WTC11 (cell line): ENCODE results near the gene PROCA1. TPM values are rescaled to one million over a fixed set of nuclear protein-coding genes. Genes with fewer than 3 reads are reported as not detected.

ENCODE experiments used
- ELF4 ChIP-seq: sonication (generic); formaldehyde crosslinking; IDR thresholded peaks from 2 replicates; pipeline ENCODE4 v1.8.1; 2022; ENCODE audit warnings: low read depth, mild to moderate bottlenecking, moderate library complexity, missing genetic modification reagents
- ESRRA ChIP-seq: sonication (generic); formaldehyde crosslinking; IDR thresholded peaks from 2 replicates; pipeline ENCODE4 v1.8.1; 2022; ENCODE audit warnings: mild to moderate bottlenecking, missing genetic modification reagents, borderline replicate concordance
- FOXK1 ChIP-seq: sonication (generic); formaldehyde crosslinking; IDR thresholded peaks from 2 replicates; pipeline ENCODE4 v1.8.0; 2022; ENCODE audit warnings: mild to moderate bottlenecking, moderate library complexity, missing genetic modification reagents
- HMGA2 ChIP-seq: fragments of 250-450 bp; sonication (Bioruptor Pico); IDR thresholded peaks from 2 replicates; pipeline ENCODE4 v1.4.0; 2021; ENCODE audit warnings: mild to moderate bottlenecking, moderate library complexity
- IRF2 ChIP-seq: sonication (generic); formaldehyde crosslinking; IDR thresholded peaks from 2 replicates; pipeline ENCODE4 v1.8.0; 2022; ENCODE audit warnings: low read depth, missing genetic modification reagents, borderline replicate concordance
- NR1H2 ChIP-seq: sonication (generic); formaldehyde crosslinking; IDR thresholded peaks from 2 replicates; pipeline ENCODE4 v1.9.0; 2021; ENCODE audit warnings: mild to moderate bottlenecking, moderate library complexity, missing genetic modification reagents
- PRDM15 ChIP-seq: sonication (generic); formaldehyde crosslinking; IDR thresholded peaks from 2 replicates; pipeline ENCODE4 v1.8.0; 2022; ENCODE audit warnings: missing genetic modification reagents
- RELA ChIP-seq: sonication (generic); formaldehyde crosslinking; IDR thresholded peaks from 2 replicates; pipeline ENCODE4 v1.8.1; 2022; ENCODE audit warnings: missing genetic modification reagents, mild to moderate bottlenecking, borderline replicate concordance
- RORB ChIP-seq: fragments of 250-450 bp; sonication (Bioruptor Pico); IDR thresholded peaks from 2 replicates; pipeline ENCODE4 v1.9.0; 2021; ENCODE audit warnings: mild to moderate bottlenecking
- SP1 ChIP-seq: sonication (generic); formaldehyde crosslinking; conservative IDR thresholded peaks from 2 replicates; pipeline ENCODE4 v1.8.1; 2022; ENCODE audit warnings: missing genetic modification reagents
- ZNF317 ChIP-seq: sonication (generic); formaldehyde crosslinking; IDR thresholded peaks from 2 replicates; pipeline ENCODE4 v1.8.1; 2023; ENCODE audit warnings: low read depth, mild to moderate bottlenecking, moderate library complexity, missing genetic modification reagents, borderline replicate concordance
- ZNF512 ChIP-seq: sonication (generic); formaldehyde crosslinking; IDR thresholded peaks from 2 replicates; pipeline ENCODE4 v1.8.1; 2022; ENCODE audit warnings: missing genetic modification reagents, borderline replicate concordance
- total RNA-seq: library from RNA; stranded (reverse); gene quantifications from 3 replicates; pipeline ENCODE4 v1.2.3, GENCODE V29; 2021
- TF ChIP-seq, protein P1 (sequence below): fragments of 250-450 bp; sonication (Bioruptor Pico); IDR thresholded peaks from 2 replicates; pipeline ENCODE4 v1.9.0; 2021; ENCODE audit warnings: mild to moderate bottlenecking, borderline replicate concordance
- TF ChIP-seq, protein P2 (sequence below): sonication (generic); formaldehyde crosslinking; IDR thresholded peaks from 2 replicates; pipeline ENCODE4 v1.8.0; 2022; ENCODE audit warnings: mild to moderate bottlenecking, missing genetic modification reagents
- TF ChIP-seq, protein P3 (sequence below): sonication (generic); formaldehyde crosslinking; IDR thresholded peaks from 2 replicates; pipeline ENCODE4 v1.8.1; 2022; ENCODE audit warnings: mild to moderate bottlenecking, missing genetic modification reagents, moderate library complexity, borderline replicate concordance
- TF ChIP-seq, protein P4 (sequence below): sonication (generic); formaldehyde crosslinking; IDR thresholded peaks from 2 replicates; pipeline ENCODE4 v1.8.1; 2023; ENCODE audit warnings: mild to moderate bottlenecking, moderate library complexity, missing genetic modification reagents

PROCA1 gene
- total RNA-seq, 1 experiment from 2014 or later, result 28.4 TPM

DNA sequence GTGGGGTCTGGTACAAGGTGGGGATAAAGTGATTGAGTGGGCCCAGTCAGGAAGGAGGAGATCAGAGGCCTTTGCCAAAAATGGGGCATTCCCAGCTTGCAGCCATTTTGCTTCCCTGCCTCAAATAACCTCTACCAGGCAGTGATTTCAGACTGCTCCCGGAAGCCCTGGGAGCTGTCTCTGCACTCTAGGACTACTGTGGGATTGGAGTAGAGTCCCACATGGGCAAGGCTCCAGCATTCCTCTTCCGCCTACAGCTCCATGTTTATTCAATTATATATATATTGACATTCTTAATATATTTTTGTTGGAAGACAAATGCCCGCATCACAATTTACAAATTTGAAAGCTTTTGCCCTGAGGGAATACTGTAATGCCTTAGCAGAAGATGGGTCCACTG is 36.2 kb downstream of the PROCA1 start (continued):
- TF ChIP-seq, protein P1, sequence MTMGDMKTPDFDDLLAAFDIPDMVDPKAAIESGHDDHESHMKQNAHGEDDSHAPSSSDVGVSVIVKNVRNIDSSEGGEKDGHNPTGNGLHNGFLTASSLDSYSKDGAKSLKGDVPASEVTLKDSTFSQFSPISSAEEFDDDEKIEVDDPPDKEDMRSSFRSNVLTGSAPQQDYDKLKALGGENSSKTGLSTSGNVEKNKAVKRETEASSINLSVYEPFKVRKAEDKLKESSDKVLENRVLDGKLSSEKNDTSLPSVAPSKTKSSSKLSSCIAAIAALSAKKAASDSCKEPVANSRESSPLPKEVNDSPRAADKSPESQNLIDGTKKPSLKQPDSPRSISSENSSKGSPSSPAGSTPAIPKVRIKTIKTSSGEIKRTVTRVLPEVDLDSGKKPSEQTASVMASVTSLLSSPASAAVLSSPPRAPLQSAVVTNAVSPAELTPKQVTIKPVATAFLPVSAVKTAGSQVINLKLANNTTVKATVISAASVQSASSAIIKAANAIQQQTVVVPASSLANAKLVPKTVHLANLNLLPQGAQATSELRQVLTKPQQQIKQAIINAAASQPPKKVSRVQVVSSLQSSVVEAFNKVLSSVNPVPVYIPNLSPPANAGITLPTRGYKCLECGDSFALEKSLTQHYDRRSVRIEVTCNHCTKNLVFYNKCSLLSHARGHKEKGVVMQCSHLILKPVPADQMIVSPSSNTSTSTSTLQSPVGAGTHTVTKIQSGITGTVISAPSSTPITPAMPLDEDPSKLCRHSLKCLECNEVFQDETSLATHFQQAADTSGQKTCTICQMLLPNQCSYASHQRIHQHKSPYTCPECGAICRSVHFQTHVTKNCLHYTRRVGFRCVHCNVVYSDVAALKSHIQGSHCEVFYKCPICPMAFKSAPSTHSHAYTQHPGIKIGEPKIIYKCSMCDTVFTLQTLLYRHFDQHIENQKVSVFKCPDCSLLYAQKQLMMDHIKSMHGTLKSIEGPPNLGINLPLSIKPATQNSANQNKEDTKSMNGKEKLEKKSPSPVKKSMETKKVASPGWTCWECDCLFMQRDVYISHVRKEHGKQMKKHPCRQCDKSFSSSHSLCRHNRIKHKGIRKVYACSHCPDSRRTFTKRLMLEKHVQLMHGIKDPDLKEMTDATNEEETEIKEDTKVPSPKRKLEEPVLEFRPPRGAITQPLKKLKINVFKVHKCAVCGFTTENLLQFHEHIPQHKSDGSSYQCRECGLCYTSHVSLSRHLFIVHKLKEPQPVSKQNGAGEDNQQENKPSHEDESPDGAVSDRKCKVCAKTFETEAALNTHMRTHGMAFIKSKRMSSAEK (CRISPR knock-in tag), result no peak
- TF ChIP-seq RELA (CRISPR knock-in tag), result no peak
- no peak for TF ChIP-seq HMGA2 (CRISPR knock-in tag)
- TF ChIP-seq NR1H2 (CRISPR knock-in tag), result no peak
- TF ChIP-seq ZNF317 (CRISPR knock-in tag), result no peak
- TF ChIP-seq ZNF512 (CRISPR knock-in tag), result no peak
- no peak for TF ChIP-seq ESRRA (CRISPR knock-in tag)
- no peak for TF ChIP-seq RORB (CRISPR knock-in tag)
- TF ChIP-seq IRF2 (CRISPR knock-in tag), result no peak
- TF ChIP-seq ELF4, result no peak
- TF ChIP-seq, protein P2, sequence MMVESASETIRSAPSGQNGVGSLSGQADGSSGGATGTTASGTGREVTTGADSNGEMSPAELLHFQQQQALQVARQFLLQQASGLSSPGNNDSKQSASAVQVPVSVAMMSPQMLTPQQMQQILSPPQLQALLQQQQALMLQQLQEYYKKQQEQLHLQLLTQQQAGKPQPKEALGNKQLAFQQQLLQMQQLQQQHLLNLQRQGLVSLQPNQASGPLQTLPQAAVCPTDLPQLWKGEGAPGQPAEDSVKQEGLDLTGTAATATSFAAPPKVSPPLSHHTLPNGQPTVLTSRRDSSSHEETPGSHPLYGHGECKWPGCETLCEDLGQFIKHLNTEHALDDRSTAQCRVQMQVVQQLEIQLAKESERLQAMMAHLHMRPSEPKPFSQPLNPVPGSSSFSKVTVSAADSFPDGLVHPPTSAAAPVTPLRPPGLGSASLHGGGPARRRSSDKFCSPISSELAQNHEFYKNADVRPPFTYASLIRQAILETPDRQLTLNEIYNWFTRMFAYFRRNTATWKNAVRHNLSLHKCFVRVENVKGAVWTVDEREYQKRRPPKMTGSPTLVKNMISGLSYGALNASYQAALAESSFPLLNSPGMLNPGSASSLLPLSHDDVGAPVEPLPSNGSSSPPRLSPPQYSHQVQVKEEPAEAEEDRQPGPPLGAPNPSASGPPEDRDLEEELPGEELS (CRISPR knock-in tag), result no peak
- TF ChIP-seq, protein P3, sequence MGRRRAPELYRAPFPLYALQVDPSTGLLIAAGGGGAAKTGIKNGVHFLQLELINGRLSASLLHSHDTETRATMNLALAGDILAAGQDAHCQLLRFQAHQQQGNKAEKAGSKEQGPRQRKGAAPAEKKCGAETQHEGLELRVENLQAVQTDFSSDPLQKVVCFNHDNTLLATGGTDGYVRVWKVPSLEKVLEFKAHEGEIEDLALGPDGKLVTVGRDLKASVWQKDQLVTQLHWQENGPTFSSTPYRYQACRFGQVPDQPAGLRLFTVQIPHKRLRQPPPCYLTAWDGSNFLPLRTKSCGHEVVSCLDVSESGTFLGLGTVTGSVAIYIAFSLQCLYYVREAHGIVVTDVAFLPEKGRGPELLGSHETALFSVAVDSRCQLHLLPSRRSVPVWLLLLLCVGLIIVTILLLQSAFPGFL (CRISPR knock-in tag), result no peak
- no peak for TF ChIP-seq SP1 (CRISPR knock-in tag)
- TF ChIP-seq, protein P4, sequence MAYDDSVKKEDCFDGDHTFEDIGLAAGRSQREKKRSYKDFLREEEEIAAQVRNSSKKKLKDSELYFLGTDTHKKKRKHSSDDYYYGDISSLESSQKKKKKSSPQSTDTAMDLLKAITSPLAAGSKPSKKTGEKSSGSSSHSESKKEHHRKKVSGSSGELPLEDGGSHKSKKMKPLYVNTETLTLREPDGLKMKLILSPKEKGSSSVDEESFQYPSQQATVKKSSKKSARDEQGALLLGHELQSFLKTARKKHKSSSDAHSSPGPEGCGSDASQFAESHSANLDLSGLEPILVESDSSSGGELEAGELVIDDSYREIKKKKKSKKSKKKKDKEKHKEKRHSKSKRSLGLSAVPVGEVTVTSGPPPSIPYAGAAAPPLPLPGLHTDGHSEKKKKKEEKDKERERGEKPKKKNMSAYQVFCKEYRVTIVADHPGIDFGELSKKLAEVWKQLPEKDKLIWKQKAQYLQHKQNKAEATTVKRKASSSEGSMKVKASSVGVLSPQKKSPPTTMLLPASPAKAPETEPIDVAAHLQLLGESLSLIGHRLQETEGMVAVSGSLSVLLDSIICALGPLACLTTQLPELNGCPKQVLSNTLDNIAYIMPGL (CRISPR knock-in tag), result no peak
- no peak for TF ChIP-seq FOXK1
- no peak for TF ChIP-seq PRDM15 (CRISPR knock-in tag)
